ENCODE data around the gene KIF25.

DNA sequence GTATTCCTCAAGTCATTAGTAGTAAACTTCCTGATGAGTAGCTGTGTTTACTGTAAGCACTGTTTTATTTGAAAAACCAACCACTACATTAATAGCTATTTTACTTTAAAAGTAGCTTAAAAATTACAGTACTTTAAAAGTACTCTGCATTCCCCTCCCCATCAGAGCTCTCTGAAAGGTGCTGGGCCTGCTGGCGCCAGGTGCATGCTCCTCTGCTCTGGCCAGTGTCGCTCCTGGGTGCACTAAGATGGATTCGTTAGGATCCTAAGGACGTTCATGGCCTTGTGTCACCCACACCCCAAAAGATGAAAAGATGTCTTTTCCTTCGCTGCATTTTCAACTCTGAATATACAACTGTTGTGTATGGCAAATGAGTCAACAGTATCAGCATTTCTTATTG lies 43.9 kb upstream of the KIF25 start:
- TF ChIP-seq, protein P1, sequence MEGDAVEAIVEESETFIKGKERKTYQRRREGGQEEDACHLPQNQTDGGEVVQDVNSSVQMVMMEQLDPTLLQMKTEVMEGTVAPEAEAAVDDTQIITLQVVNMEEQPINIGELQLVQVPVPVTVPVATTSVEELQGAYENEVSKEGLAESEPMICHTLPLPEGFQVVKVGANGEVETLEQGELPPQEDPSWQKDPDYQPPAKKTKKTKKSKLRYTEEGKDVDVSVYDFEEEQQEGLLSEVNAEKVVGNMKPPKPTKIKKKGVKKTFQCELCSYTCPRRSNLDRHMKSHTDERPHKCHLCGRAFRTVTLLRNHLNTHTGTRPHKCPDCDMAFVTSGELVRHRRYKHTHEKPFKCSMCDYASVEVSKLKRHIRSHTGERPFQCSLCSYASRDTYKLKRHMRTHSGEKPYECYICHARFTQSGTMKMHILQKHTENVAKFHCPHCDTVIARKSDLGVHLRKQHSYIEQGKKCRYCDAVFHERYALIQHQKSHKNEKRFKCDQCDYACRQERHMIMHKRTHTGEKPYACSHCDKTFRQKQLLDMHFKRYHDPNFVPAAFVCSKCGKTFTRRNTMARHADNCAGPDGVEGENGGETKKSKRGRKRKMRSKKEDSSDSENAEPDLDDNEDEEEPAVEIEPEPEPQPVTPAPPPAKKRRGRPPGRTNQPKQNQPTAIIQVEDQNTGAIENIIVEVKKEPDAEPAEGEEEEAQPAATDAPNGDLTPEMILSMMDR (IDR thresholded peaks at IDR 0.05), result no peak
- TF ChIP-seq CBFB (CRISPR knock-in tag; IDR thresholded peaks at IDR 0.05; ENCODE audit: low read depth) (no peak), TEAD1 (CRISPR knock-in tag; IDR thresholded peaks at IDR 0.05) (no peak), ZNF121 (CRISPR knock-in tag; IDR thresholded peaks at IDR 0.05) (no peak), GABPB1 (CRISPR knock-in tag; IDR thresholded peaks at IDR 0.05) (no peak), ZNF263 (CRISPR knock-in tag; IDR thresholded peaks at IDR 0.05; ENCODE audit: low read depth) (no peak), NR2C2 (CRISPR knock-in tag; IDR thresholded peaks at IDR 0.05) (no peak), NFYB (CRISPR knock-in tag; conservative IDR thresholded peaks at IDR 0.05; ENCODE audit: low read depth) (no peak), SP1 (CRISPR knock-in tag; conservative IDR thresholded peaks at IDR 0.05) (no peak), ETV6 (CRISPR knock-in tag; IDR thresholded peaks at IDR 0.05) (no peak), ATF1 (CRISPR knock-in tag; IDR thresholded peaks at IDR 0.05) (no peak)
- TF ChIP-seq, protein P2, sequence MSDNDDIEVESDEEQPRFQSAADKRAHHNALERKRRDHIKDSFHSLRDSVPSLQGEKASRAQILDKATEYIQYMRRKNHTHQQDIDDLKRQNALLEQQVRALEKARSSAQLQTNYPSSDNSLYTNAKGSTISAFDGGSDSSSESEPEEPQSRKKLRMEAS (CRISPR knock-in tag; IDR thresholded peaks at IDR 0.05), result no peak
- TF ChIP-seq, protein P3, sequence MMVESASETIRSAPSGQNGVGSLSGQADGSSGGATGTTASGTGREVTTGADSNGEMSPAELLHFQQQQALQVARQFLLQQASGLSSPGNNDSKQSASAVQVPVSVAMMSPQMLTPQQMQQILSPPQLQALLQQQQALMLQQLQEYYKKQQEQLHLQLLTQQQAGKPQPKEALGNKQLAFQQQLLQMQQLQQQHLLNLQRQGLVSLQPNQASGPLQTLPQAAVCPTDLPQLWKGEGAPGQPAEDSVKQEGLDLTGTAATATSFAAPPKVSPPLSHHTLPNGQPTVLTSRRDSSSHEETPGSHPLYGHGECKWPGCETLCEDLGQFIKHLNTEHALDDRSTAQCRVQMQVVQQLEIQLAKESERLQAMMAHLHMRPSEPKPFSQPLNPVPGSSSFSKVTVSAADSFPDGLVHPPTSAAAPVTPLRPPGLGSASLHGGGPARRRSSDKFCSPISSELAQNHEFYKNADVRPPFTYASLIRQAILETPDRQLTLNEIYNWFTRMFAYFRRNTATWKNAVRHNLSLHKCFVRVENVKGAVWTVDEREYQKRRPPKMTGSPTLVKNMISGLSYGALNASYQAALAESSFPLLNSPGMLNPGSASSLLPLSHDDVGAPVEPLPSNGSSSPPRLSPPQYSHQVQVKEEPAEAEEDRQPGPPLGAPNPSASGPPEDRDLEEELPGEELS (CRISPR knock-in tag; IDR thresholded peaks at IDR 0.05), result no peak
- TF ChIP-seq, protein P4, sequence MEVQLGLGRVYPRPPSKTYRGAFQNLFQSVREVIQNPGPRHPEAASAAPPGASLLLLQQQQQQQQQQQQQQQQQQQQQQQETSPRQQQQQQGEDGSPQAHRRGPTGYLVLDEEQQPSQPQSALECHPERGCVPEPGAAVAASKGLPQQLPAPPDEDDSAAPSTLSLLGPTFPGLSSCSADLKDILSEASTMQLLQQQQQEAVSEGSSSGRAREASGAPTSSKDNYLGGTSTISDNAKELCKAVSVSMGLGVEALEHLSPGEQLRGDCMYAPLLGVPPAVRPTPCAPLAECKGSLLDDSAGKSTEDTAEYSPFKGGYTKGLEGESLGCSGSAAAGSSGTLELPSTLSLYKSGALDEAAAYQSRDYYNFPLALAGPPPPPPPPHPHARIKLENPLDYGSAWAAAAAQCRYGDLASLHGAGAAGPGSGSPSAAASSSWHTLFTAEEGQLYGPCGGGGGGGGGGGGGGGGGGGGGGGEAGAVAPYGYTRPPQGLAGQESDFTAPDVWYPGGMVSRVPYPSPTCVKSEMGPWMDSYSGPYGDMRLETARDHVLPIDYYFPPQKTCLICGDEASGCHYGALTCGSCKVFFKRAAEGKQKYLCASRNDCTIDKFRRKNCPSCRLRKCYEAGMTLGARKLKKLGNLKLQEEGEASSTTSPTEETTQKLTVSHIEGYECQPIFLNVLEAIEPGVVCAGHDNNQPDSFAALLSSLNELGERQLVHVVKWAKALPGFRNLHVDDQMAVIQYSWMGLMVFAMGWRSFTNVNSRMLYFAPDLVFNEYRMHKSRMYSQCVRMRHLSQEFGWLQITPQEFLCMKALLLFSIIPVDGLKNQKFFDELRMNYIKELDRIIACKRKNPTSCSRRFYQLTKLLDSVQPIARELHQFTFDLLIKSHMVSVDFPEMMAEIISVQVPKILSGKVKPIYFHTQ (CRISPR knock-in tag; IDR thresholded peaks at IDR 0.05), result no peak

Data from WTC11 (cell line).